Measurements from ENCODE around the gene SORL1.

Gene SORL1

DNA sequence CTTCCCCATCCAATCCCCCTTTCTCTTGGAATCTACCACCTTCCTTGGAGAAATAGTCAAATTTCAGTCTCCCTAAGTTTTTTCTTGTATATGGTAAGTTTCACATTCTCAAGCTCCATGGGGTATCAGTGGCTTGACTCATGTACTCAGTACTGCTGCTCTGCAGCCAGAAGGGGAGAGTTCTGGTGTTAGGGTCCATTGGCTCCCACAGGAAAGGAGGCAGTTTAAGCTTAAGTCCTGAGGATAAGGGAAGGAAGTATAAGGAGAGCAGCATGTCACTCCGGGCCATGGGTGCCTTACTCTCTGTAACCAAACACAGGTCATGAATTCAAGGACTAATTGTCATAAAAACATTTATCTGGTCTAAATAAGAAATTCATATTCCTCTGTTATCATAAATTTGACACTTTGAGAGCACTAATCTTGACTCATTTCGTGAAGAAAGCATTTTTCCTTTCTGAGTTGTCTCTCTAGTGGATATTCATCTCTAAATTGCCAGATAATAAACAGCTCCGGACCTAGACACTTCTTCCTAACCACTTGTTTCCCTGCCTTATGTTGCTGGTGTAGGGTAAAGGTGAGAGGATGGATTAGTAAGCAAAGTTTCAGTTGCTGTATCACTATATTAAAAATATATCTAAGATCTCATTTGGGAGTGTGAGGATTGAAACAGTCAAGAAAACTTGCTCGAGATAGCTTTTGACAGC is 20.1 kb upstream of the SORL1 start:
- no peak for DNase-seq

GRCh38 chr11:121435132-121435531 is 17.0 kb upstream of the SORL1 start:
- no peak for DNase-seq

DNA sequence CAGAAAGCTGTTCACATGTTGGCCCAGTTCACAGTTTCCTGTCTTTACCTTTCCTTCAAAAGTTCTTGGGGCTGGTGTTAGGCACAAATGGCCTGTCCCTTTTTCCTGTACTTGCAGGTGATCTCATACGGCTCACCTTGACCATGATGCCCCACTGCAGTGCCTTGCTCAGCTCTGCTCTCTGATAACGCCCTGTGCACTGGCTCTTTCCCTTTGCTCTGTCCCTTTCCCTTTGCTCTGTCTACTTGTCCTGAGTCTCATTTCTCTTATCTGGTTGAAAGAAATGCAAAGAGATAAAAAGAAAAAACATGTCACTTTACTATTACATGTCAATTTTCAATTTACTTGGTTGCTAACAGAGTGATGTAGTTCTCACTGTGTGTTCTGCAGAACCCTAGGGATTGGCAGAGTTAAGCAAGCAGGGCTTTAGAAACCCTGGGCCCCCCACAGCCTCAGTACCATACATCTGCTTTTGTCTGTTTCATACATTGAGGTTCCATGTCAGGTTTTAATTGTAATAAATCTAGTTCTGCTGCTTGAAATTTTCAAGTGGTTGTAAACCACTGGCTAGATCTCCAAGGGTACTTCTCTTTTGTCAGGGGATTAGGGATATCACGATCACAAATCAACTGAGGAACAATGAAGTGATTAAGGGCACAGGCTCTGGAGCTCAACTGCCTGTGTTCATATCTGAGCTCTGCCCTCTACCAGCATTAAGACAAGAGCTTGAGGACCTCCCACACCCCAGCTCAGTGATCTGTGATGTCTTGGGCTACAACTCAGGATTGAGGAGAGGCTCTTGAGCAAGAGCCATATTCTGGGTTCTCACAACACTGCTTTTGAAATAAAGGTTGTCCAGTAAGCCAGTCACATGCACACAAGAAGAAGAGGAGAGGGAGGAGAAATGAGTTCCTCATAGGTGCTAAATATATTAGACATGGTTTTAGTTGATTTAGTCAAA is 16.3 kb upstream of the SORL1 start:
- DNase-seq = no peak

- no peak for DNase-seq
Measured at GRCh38 chr11:121437018-121437685, 15.0 kb upstream of the SORL1 start.

- no peak for DNase-seq
Measured at GRCh38 chr11:121437686-121438078, 14.4 kb upstream of the SORL1 start.

- no peak for DNase-seq
Measured at GRCh38 chr11:121439337-121439736, 12.8 kb upstream of the SORL1 start.

- no peak for DNase-seq
Measured at GRCh38 chr11:121439759-121440158, 12.4 kb upstream of the SORL1 start.

DNA sequence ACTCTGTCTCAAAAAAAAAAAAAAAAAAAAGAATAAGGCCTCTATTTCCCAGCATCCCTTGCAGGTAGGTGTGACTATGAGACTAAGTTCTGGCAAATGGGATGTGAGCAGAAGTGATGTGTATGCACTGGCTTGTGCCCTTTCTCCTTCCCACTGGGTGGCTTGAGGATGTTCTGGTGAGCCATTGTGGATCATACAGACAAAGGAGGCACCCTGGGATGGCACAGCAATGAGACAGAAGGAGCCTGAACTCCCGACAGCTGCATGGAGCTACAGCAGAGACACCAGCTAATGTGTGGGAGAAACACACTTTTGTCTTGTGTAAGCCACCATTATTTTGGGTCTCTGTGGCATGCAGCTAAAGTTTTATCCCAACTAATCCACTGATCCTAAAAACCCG is 10.6 kb upstream of the SORL1 start:
- DNase-seq = no peak

GRCh38 chr11:121443688-121444275 is 8.3 kb upstream of the SORL1 start:
- no peak for DNase-seq

- no peak for DNase-seq
Measured at GRCh38 chr11:121444526-121444925, 7.6 kb upstream of the SORL1 start.

DNA sequence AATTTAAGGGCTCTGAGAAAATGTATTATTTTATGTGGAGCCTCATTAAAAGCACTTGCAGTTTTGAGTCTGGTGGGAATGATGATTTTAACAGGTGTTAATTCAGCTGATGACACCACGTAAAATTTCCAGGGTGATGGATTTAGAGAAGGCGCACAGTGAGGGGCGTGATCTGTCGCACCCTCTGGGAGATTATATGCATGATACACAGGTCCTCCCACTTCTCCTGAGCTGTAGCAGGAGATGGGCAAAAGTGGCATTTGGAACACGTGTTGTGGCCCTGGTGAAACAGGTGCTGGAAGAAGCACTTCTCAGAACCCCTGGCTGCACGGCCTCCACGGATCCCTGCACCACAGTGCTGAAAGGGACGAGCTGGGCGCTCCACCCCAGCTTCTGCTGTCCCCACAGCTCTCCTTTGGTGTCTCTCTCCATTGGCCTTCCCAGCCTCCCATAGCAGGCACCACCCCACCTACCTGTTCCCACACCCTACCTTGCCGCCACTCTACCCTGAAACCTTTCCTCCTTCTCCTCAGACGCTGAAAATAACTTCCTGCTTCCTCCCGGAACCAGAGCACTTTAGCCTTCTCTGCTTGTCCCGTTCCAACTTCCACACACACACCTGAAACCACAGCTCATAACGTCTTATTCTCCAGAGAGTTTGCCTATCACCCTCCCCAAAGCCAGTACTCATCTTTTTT is 6.9 kb upstream of the SORL1 start:
- DNase-seq = no peak

GRCh38 chr11:121446752-121447156 is 5.4 kb upstream of the SORL1 start:
- DNase-seq = no peak

DNA sequence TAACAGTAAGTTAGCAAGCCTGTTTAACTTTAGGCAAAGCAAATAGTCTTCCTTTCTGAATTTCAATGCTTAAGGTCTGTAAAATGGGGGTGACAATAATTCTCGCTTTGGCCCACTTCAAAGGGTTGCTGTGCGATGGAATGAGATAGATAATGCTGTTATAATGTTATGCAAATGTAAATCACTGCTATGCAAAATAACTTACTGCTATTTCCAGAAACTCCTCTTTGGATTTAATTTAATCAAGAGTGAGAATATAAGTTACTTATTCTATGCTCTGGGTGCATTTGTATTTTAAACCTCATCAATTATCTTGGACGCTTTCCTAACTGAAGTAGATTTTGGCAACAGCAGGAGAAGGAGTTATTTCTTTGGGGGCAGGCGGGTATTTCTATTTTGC is 4.1 kb upstream of the SORL1 start:
- no peak for DNase-seq

- no peak for DNase-seq
Measured at GRCh38 chr11:121448431-121448941, 3.6 kb upstream of the SORL1 start.

DNA sequence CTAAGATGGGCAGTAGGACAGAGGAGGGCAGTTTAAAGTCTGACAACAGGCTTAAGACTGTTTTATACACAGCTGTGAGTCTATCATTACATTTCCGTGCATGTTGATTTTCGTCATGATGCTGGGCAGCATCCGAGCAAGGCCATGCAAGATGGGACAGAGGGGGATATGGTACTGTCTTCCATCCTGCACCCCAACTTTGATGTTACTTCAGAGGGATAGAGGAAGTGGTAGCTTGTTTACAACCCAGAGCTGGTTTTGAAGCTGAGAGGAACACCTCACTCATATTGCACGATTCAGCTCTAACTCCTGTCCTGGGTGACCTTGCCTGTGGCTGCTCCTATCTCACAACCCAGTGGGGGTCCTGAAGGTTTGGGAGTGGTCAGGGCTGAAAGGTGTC is 3.0 kb upstream of the SORL1 start:
- no peak for DNase-seq

DNA sequence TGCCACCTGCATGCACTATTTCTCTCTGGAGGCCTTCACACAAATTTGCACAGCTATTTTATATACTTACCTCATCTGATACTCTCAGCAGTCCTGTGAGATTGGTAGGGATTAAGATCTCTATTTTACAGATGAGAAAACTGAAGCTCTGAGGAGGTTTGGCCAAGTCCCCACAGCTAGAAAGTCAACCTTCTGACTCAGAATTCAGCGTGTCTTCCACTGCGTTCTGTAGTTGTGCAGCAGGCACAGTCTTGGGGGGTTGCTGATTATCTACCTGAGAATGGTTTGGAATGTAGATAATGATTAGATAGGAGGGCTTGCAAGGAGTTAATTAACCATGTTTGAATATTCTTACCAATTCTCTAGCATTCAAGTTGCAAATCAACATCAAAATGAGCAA is 2.5 kb upstream of the SORL1 start:
- DNase-seq = no peak

DNA sequence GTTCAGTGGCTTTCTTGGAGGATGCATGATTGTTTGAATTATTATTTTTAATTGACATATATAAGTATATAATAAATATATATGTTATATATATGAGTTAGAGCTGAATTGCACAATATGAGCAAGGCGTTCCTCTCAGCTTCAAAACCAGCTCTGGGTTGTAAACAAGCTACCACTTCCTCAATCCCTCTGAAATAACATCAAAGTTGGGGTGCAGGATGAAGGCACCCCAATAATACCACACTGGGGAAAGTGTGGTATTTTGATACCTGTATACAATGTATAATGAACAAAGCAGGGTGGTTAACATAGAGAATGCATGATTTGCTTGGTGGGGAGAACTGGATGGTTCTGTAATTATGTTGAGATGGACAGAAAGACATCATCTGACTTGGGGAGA is 1.7 kb upstream of the SORL1 start:
- DNase-seq = no peak

GRCh38 chr11:121451178-121451985 is 732 bp upstream of the SORL1 start:
- DNase-seq = peak; percentile 27

DNA sequence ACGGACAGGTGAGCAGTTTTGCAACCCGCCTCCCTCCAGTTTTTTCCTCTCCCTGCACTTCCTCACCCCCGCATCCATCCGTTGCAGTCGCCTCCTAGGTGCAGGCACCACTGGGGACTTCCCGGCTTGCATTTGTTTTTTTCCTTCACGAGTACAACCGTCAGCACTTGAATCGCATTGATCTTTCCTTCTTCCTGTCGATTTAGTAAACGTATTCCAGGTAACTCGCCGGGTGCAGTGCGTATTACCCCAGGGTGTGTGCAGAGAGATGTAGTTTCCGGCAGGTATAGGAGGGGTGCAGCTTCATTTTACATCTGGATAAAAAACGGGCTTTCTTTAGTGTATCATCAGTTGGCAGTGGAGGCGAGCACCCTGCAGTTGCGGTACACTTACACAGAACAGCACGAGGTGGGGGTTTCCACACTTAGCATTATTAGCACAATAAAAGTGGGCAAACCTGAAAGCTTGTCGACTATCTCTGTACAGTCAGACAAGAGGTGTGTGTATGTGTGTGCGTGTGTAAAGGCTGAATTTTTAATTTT is 566 bp downstream of the SORL1 start, which contains the start of gene SORL1-AS1:
Gene SORL1-AS1, minus strand, starts transcription at position 359 of the 542 bp plus-strand sequence.
- peak; percentile 63 for DNase-seq

GRCh38 chr11:121453589-121454299 is 1.6 kb downstream of the SORL1 start:
- no peak for DNase-seq
